Osteocyte (in vitro differentiated cells): ENCODE results near the gene WNT5A. TPM values are rescaled to one million over a fixed set of nuclear protein-coding genes. Genes with fewer than 3 reads are reported as not detected.

Experiments
- DNase-seq: peaks from one replicate; pipeline ENCODE4 v3.0.0; 2021; ENCODE audit warnings: mixed read lengths; ENCODE audit not compliant: unreplicated experiment; ENCODE audit errors: extremely low spot score
- H3K27ac Mint-ChIP-seq: one replicate; pipeline ENCODE4 v1.8.0; 2021; ENCODE audit warnings: mild to moderate bottlenecking, mixed read lengths; ENCODE audit not compliant: unreplicated experiment
- H3K27me3 Mint-ChIP-seq: one replicate; pipeline ENCODE4 v1.8.0; 2021; ENCODE audit warnings: mixed read lengths; ENCODE audit not compliant: unreplicated experiment
- H3K36me3 Mint-ChIP-seq: one replicate; pipeline ENCODE4 v1.8.0; 2021; ENCODE audit warnings: mixed read lengths; ENCODE audit not compliant: unreplicated experiment
- H3K4me1 Mint-ChIP-seq: one replicate; pipeline ENCODE4 v1.8.0; 2021; ENCODE audit warnings: mixed read lengths; ENCODE audit not compliant: unreplicated experiment
- H3K4me3 Mint-ChIP-seq: one replicate; pipeline ENCODE4 v1.8.0; 2021; ENCODE audit warnings: mild to moderate bottlenecking, moderate library complexity, mixed read lengths; ENCODE audit not compliant: unreplicated experiment
- H3K9me3 Mint-ChIP-seq: one replicate; pipeline ENCODE4 v1.8.0; 2021; ENCODE audit warnings: mixed read lengths; ENCODE audit not compliant: unreplicated experiment
- total RNA-seq: library from RNA; stranded (reverse); gene quantifications from 2 replicates; pipeline ENCODE4 v1.2.1, GENCODE V29; 2021
- TF ChIP-seq, protein P1 (sequence below): fragments of 200-600 bp; sonication (generic); IDR thresholded peaks from 2 replicates; pipeline ENCODE4 v1.5.0; 2021; ENCODE audit warnings: antibody characterized with exemption, mild to moderate bottlenecking, moderate library complexity

Gene WNT5A
- total RNA-seq, 1 donor from 2014 or later, result 30.4 TPM

DNA sequence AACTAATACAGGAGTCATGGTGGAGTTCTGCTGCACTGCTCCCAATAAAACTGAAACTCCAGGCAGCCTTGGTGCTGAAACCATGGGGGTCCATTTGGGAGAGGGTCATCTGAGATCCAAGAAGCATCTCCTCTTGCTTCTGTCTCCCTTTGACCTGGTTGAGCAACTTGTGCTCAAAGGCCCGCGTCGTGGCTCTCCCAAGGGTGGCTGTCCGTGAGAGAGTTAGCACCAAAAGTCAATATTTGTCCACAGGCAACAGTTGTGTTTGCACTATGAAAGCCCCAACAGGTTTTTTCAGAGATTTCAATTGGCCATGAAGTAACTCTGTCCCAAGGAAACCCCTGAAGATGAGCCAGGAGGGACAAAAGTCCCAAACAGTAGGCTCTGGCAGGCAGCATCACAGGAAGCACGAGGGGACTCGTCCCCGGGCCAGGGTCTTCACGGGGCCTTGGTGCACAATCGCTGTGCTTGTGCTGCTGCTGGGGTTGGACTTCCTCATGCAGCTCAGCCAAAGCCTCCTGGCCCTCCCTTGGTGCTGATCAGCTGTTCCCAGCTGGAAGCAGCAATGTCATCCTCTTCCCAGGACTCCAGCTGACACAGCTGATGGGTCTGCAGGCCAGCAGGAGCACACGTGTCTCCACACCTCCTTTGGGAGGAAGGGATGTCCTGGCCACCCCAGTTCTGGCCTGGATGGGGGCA lies 39.4 kb upstream of the WNT5A start:
- H3K27ac Mint-ChIP-seq, result no peak overlapping the region
- H3K4me3 Mint-ChIP-seq, result no peak overlapping the region
- no peaks in the 10 kb centered on the region for H3K9me3 Mint-ChIP-seq
- TF ChIP-seq, protein P1, sequence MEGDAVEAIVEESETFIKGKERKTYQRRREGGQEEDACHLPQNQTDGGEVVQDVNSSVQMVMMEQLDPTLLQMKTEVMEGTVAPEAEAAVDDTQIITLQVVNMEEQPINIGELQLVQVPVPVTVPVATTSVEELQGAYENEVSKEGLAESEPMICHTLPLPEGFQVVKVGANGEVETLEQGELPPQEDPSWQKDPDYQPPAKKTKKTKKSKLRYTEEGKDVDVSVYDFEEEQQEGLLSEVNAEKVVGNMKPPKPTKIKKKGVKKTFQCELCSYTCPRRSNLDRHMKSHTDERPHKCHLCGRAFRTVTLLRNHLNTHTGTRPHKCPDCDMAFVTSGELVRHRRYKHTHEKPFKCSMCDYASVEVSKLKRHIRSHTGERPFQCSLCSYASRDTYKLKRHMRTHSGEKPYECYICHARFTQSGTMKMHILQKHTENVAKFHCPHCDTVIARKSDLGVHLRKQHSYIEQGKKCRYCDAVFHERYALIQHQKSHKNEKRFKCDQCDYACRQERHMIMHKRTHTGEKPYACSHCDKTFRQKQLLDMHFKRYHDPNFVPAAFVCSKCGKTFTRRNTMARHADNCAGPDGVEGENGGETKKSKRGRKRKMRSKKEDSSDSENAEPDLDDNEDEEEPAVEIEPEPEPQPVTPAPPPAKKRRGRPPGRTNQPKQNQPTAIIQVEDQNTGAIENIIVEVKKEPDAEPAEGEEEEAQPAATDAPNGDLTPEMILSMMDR, result no peak
- no peaks in the 10 kb centered on the region for H3K36me3 Mint-ChIP-seq
- no peak for DNase-seq
- peaks cover 10% of the 10 kb centered on the region for H3K4me1 Mint-ChIP-seq
- H3K27me3 Mint-ChIP-seq, result peaks cover 13% of the 10 kb centered on the region

DNA sequence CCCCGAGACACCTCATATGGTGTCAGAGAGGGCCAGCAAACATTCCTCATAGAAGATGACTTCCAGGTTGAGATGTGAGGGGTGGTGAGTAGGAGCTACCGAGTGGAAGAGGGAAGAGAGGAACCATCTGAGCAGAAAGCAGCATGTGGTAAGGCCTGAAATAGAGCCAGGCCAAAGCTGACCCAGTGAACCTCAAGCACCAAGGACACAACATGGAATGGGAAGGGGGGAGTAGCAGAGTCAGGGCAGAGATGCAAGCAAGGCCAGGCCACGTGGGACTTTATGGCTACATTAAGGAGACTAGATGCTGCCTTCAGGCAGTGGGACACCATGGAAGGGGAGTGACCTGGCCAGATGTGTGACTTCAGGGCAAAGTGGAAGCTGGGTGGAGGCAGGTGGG lies 38.3 kb upstream of the WNT5A start:
- Mint-ChIP-seq H3K9me3 (no peaks in the 10 kb centered on the region), H3K4me3 (no peak overlapping the region), H3K27me3 (peaks cover 11% of the 10 kb centered on the region), H3K36me3 (no peaks in the 10 kb centered on the region), H3K4me1 (peaks cover 12% of the 10 kb centered on the region), H3K27ac (no peak overlapping the region)
- no peak for DNase-seq
- TF ChIP-seq, protein P1, result no peak

DNA sequence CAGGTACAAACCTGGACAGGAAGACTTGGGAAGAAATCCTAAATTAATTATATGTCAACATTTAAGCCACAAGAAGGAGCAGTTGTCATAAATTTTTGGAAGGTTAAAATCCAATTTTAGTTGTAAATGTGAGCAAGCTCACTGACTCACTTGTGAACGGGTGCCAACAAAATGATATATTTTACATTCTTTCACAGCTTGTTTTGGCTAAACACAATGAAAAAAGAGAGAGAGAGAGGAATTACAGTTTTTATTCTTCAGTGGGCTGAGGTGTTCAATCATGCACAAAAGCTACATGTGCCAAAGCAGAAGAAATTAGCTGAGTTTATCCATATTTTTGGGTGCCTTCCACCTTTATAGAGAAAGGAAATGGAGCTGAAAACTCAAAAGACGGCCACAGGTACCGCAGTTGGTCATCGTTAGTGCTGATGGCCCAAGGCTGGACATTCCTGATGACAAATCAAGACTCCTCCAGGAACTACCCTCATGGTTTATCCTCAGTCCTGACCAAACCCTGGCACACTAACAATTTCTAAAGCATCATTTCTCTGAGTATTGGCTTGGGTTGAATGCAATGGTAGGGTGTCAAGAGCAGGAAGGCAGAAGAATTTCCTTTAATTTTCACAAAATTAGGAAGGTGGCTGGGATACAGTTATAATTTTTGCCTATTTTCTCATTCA lies 37.6 kb upstream of the WNT5A start:
- H3K9me3 Mint-ChIP-seq, result no peaks in the 10 kb centered on the region
- peaks cover 12% of the 10 kb centered on the region for H3K4me1 Mint-ChIP-seq
- no peak for DNase-seq
- no peaks in the 10 kb centered on the region for H3K36me3 Mint-ChIP-seq
- H3K27ac Mint-ChIP-seq, result no peak overlapping the region
- TF ChIP-seq, protein P1, result no peak
- H3K27me3 Mint-ChIP-seq, result peaks cover 11% of the 10 kb centered on the region
- H3K4me3 Mint-ChIP-seq, result no peak overlapping the region

DNA sequence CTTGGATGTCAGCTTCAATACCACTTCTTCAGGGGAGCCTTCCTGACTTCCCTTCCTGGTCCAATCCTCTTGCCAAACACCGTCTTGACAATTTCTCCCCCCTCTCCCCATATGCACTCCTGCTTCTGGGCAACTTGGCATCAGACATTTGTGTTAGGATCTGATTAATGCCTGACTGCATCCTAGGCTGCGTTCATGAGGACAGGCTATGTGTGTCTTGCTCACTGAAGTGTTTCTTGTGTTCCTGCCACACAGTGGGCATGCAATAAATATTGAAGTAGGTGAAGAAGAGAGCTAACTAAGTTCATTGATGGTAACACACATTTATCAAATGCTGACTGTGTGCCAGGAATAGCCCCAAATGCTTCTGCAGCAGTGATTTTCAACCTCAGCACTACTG lies 36.4 kb upstream of the WNT5A start:
- DNase-seq, result no peak
- peaks cover 14% of the 10 kb centered on the region for H3K4me1 Mint-ChIP-seq
- no peaks in the 10 kb centered on the region for H3K9me3 Mint-ChIP-seq
- TF ChIP-seq, protein P1, result no peak
- H3K36me3 Mint-ChIP-seq, result no peaks in the 10 kb centered on the region
- no peak overlapping the region for H3K4me3 Mint-ChIP-seq
- H3K27ac Mint-ChIP-seq, result no peak overlapping the region
- peaks cover 4% of the 10 kb centered on the region for H3K27me3 Mint-ChIP-seq

DNA sequence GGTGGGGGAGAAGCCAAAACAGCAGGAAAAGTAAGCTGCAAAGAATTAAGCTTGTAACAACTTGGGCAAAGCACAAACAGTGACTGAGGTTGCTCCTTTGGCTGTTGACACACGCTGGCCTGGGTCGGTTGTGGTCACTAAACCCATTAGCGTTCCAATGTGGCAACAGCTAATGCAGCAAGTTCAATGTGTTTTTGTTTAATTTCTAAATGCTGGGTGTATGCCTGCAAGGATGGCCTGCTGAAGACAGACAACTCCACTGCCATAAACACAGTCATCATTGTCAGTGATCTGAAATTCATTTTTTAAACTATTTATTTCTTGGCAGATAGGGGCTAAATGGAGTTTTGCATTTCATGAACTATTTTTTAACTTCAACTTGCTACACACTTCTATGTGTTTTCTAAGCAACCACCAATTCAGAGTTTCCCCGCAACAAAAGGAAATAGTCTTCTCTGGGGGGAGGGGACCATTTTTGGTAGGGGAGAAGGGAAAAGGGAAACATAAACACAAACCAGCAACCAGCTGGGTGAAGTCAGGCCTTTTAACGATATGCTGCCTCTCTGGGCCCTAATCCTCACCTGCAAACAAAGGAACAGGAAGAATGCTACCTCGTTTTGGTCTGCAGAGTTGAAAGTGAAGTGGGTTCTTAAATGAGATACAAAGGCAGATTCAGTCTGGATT lies 34.8 kb upstream of the WNT5A start:
- no peak overlapping the region for H3K27ac Mint-ChIP-seq
- H3K4me3 Mint-ChIP-seq, result no peak overlapping the region
- DNase-seq, result no peak
- H3K27me3 Mint-ChIP-seq, result no peaks in the 10 kb centered on the region
- no peaks in the 10 kb centered on the region for H3K9me3 Mint-ChIP-seq
- H3K4me1 Mint-ChIP-seq, result peaks cover 15% of the 10 kb centered on the region
- TF ChIP-seq, protein P1, result no peak
- H3K36me3 Mint-ChIP-seq, result no peaks in the 10 kb centered on the region
